Spleen (tissue), 11 donors: ENCODE data around the gene KLF7. TPM values are rescaled to one million over a fixed set of nuclear protein-coding genes. Genes with fewer than 3 reads are reported as not detected.

Source experiments
- DNase-seq: peaks from one replicate; pipeline ENCODE4 v3.0.0-alpha.2; 2020
- H3K27ac ChIP-seq, 8 donors: fragments of 200-600 bp; sonication (generic) in 7 of 8; 1 replicate in 4 of 8; 2 replicates in 4 of 8; pipeline versions ENCODE4 v1.5.0 to v1.8.0; 2016 to 2021; ENCODE audit warnings: inconsistent platforms in 4 of 8, mild to moderate bottlenecking in 4 of 8, moderate library complexity in 1 of 8
- H3K27me3 ChIP-seq, 7 donors: fragments of 200-600 bp; sonication (generic) in 6 of 7; replicated peaks in 1 of 7; 1 replicate in 4 of 7; 2 replicates in 3 of 7; pipeline versions ENCODE4 v1.5.0 to v1.8.0; 2016 to 2021; ENCODE audit warnings: inconsistent platforms in 3 of 7, mild to moderate bottlenecking in 1 of 7
- H3K36me3 ChIP-seq, 6 donors: fragments of 200-600 bp; sonication (generic) in 5 of 6; 1 replicate in 4 of 6; 2 replicates in 2 of 6; pipeline versions ENCODE4 v1.5.0 to v1.8.0; 2016 to 2021; ENCODE audit warnings: inconsistent platforms in 2 of 6
- H3K4me1 ChIP-seq, 6 donors: fragments of 200-600 bp; sonication (generic) in 5 of 6; 1 replicate in 3 of 6; 2 replicates in 3 of 6; pipeline versions ENCODE4 v1.5.0 to v1.8.0; 2016 to 2021; ENCODE audit warnings: inconsistent platforms in 3 of 6
- H3K4me3 ChIP-seq, 8 donors: fragments of 200-600 bp; sonication (generic) in 7 of 8; 1 replicate in 4 of 8; 2 replicates in 4 of 8; pipeline versions ENCODE4 v1.5.0 to v1.8.0; 2016 to 2021; ENCODE audit warnings: inconsistent platforms in 4 of 8, mild to moderate bottlenecking in 4 of 8, moderate library complexity in 2 of 8
- H3K9me3 ChIP-seq, 8 donors: fragments of 200-600 bp; sonication (generic) in 7 of 8; 1 replicate in 4 of 8; 2 replicates in 4 of 8; pipeline versions ENCODE4 v1.5.0 to v1.8.0; 2016 to 2021; ENCODE audit warnings: inconsistent platforms in 4 of 8
- POLR2A ChIP-seq, 3 donors: fragments of 450-650 bp; IDR thresholded peaks; one replicate each; pipeline ENCODE4 v1.5.1; 2017; ENCODE audit warnings: antibody characterized with exemption in 3 of 3, mild to moderate bottlenecking in 1 of 3
- POLR2AphosphoS5 ChIP-seq, 3 donors: sonication (generic); formaldehyde crosslinking; IDR thresholded peaks; one replicate each; pipeline ENCODE4 v1.5.1; 2017; ENCODE audit warnings: antibody characterized with exemption in 3 of 3
- WGBS, 5 donors: extraction: QIAGEN DNeasy Blood & Tissue Kit in 3 of 5; methylation state at CpG; one replicate each; pipeline versions ENCODE4 v1.1.5 to v1.1.7; 2013 to 2018; 5-methylcytosine and 5-hydroxymethylcytosine counted together
- intact Hi-C: fragments of 100-400 bp; cut with DNase I; formaldehyde crosslinking; loops from one replicate; pipeline ENCODE4 v1.15.0; 2023; ENCODE audit warnings: low total_unique reads
- polyA plus RNA-seq, 3 donors: library from polyadenylated mRNA; stranded (reverse); fragments of 200-250 nt; gene quantifications; one replicate each; pipeline ENCODE4 v1.2.1, GENCODE V29; 2013
- total RNA-seq, 7 donors: library from RNA; depleted of rRNA in 3 of 7; stranded (reverse); fragments of >200 nt in 3 of 7; fragmentation: NEBNext Ultra II Directional in 4 of 7; extraction: Animal tissue kit (Norgen Biotek cat#: 25700) in 4 of 7; gene quantifications; one replicate each; pipeline versions ENCODE4 v1.1.0 to v1.2.1, GENCODE V29; 2016 to 2021
- TF ChIP-seq, protein P1 (sequence below), 11 experiments: fragments of 200-600 bp in 7 of 11; fragments of 450-650 bp in 4 of 11; sonication (generic) in 4 of 11; IDR thresholded peaks in 8 of 11; conservative IDR thresholded peaks in 3 of 11; 1 replicate in 7 of 11; 2 replicates in 4 of 11; pipeline versions ENCODE4 v1.4.0 to v1.8.0; 2016 to 2021; ENCODE audit warnings: antibody characterized with exemption in 11 of 11, inconsistent platforms in 4 of 11, mild to moderate bottlenecking in 1 of 11
- donor health status: healthy with polysubstance abuse.
- donor health status: DM: no; HTN: no; CAD: no; lungs with moderate emphysema.
- donor health status: DM: no; HTN: no; CAD: no.
- donor health status: Bipolar disorder and iron deficiency.
- donor health status: healthy.
- donor health status: DM: no; HTN: no; CAD: no.
- donor health status: DM: yes; HTN: yes; CAD: no.

Gene KLF7
- total and polyA plus RNA-seq, 10 donors = 2.9 to 74.4 (median 27.8) TPM

DNA sequence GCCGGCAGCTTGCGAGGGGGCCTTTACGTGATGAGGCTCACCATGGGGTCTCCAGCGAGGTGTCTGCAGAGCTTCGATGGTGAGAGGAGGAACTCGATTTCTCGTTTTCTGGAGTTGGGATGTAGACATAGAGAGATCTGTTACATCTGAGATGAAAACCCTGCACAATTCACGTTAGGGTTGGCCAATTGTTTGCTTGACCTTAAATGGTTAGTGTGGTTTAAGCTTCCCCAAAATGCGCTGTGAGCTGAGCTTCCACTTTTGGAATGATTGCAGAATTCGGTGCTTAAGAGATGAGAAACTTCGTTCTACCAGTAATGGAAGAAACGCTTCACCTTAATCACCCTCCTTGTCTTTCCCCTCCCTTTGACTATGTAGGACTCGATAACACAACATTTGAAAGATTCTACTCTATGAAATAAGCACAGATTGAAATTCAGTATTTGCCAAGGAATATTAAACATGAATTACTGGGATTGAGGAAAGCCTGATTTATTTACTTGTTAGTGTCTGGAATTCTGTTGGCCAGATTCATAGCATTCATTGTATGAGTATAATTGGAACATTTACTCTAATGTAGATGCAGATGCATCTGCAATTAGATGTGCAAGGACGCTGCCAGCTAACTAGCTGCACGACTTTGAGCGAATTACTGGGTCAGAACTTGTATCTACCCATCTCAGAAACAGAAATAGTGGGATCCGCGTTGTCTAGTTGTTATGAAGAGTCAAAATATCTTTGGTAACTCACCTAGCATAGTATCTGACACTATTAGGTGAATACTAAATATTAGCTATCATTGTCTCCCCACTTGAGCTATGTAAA is 1.6 kb upstream of the KLF7 start:
- H3K4me3 ChIP-seq = peak overlapping the region; percentile 51 to 73 (median 61)
- peaks cover 0 to 15% (median 0%) of the 10 kb centered on the region in 7 donors for H3K27me3 ChIP-seq
- peaks cover 9 to 45% (median 22%) of the 10 kb centered on the region in 6 donors for H3K4me1 ChIP-seq
- H3K9me3 ChIP-seq = no peaks in the 10 kb centered on the region
- intact Hi-C loops = loop anchor here (10.0 kb wide), 1 partner anchor 307 kb away; no protein-coding TSS in a partner anchor
- 25 to 31% (median 27%) methylated on average over 18 of the region's 18 CpGs for WGBS, 5 donors
- peak overlapping the region; percentile 99 to 100 (median 100) for H3K27ac ChIP-seq
- TF ChIP-seq POLR2A (IDR thresholded peaks at IDR 0.05) (no peak), POLR2AphosphoS5 (IDR thresholded peaks at IDR 0.05) (peak in 1 of 3 donors; percentile 59)
- TF ChIP-seq, protein P1, sequence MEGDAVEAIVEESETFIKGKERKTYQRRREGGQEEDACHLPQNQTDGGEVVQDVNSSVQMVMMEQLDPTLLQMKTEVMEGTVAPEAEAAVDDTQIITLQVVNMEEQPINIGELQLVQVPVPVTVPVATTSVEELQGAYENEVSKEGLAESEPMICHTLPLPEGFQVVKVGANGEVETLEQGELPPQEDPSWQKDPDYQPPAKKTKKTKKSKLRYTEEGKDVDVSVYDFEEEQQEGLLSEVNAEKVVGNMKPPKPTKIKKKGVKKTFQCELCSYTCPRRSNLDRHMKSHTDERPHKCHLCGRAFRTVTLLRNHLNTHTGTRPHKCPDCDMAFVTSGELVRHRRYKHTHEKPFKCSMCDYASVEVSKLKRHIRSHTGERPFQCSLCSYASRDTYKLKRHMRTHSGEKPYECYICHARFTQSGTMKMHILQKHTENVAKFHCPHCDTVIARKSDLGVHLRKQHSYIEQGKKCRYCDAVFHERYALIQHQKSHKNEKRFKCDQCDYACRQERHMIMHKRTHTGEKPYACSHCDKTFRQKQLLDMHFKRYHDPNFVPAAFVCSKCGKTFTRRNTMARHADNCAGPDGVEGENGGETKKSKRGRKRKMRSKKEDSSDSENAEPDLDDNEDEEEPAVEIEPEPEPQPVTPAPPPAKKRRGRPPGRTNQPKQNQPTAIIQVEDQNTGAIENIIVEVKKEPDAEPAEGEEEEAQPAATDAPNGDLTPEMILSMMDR (IDR thresholded peaks at IDR 0.05 in 8 of 11, conservative IDR thresholded peaks at IDR 0.05 in 3 of 11) = no peak
- H3K36me3 ChIP-seq = no peaks in the 10 kb centered on the region
- DNase-seq = no peak

DNA sequence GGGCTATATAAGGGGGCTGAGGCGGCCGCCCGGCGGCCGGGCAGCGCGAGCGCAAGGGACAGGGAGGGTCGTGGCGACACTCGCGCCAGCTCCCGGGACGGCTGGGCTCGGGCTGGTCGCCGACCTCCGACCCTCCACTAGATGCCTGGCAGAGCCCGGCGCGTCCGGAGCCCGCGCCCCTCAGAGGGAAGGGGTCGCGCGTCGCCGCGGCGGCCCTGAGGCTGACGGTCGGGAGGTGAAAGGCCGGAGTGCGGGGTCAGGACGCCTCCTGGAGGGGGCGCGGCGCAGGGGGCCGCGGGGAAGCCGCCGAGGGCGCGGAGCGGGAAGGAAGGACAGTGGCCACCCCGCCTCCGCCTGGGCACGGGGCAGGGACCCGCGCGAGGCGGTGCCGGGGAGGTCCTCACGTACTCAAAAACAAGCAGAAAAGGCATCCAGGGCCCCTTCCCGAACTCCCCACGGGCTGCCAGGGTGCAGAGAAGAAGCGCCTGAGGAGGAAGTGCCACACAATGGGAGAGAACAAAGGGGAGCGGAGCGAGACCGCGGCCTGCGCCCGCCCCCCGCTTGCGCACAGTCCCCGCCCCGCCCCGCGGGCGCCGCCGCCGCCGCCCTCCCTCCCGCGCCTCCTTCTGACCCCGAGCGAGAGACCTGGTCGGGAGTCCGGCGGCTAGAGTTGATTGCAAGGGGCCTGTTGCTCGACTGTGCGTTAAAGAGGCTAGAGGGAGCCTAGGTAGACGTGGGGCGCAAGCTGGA is 776 bp upstream of the KLF7 start:
- H3K27ac ChIP-seq = peak overlapping the region; percentile 99 to 100 (median 100)
- no peaks in the 10 kb centered on the region for H3K36me3 ChIP-seq
- TF ChIP-seq POLR2A (IDR thresholded peaks at IDR 0.05) (peak in 2 of 3 donors; percentile 17 to 91), POLR2AphosphoS5 (IDR thresholded peaks at IDR 0.05) (peak; percentile 88 to 97 (median 97))
- TF ChIP-seq, protein P1 (IDR thresholded peaks at IDR 0.05 in 8 of 11, conservative IDR thresholded peaks at IDR 0.05 in 3 of 11) = peak in 10 of 11 experiments; percentile 24 to 64 (median 46)
- H3K4me1 ChIP-seq = peaks cover 11 to 53% (median 30%) of the 10 kb centered on the region in 6 donors
- H3K4me3 ChIP-seq = peak overlapping the region; percentile 51 to 73 (median 61)
- 0 to 1% (median 0%) methylated on average over 8 to 86 of the region's 86 CpGs for WGBS, 5 donors
- DNase-seq = peak; percentile 94
- H3K9me3 ChIP-seq = no peaks in the 10 kb centered on the region
- intact Hi-C loops = loop anchor here (10.0 kb wide), 1 partner anchor 308 kb away; no protein-coding TSS in a partner anchor
- H3K27me3 ChIP-seq = peaks cover 0 to 15% (median 0%) of the 10 kb centered on the region in 7 donors

DNA sequence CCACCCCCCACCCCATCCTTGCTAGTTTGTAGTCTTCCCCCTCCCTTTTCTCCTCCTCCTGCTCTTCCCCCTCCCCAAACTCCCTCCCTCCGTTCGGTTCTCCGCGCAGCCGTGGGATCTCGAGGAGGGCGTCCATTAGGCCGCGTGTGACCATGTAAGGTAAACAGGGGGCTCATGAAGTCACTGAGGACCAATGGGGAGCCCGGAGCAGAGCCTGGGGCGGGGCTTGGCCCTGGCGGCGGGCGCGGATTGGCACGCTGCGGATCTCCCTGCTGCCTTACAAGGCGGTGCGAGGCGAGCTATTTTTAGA is 246 bp upstream of the KLF7 start:
- DNase-seq = peak; percentile 98
- Histone ChIP-seq H3K4me1 (peaks cover 11 to 58% (median 35%) of the 10 kb centered on the region in 6 donors), H3K36me3 (no peaks in the 10 kb centered on the region), H3K27ac (peak overlapping the region; percentile 99 to 100 (median 100)), H3K27me3 (peaks cover 0 to 15% (median 0%) of the 10 kb centered on the region in 7 donors), H3K9me3 (no peaks in the 10 kb centered on the region), H3K4me3 (peak overlapping the region; percentile 51 to 73 (median 63))
- WGBS, 5 donors = 0 to 3% (median 1%) methylated on average over 7 to 20 of the region's 20 CpGs
- TF ChIP-seq POLR2A (IDR thresholded peaks at IDR 0.05) = peak in 1 of 3 donors; percentile 71
- TF ChIP-seq, protein P1 (IDR thresholded peaks at IDR 0.05 in 8 of 11, conservative IDR thresholded peaks at IDR 0.05 in 3 of 11) = no peak
- peak in 1 of 3 donors; percentile 96 for TF ChIP-seq POLR2AphosphoS5 (IDR thresholded peaks at IDR 0.05)
- intact Hi-C loops = loop anchor here (10.0 kb wide), 1 partner anchor 309 kb away; no protein-coding TSS in a partner anchor
